Right renal cortex interstitium (tissue), 3 donors: ENCODE results near the gene RYR3. TPM values are rescaled to one million over a fixed set of nuclear protein-coding genes. Genes with fewer than 3 reads are reported as not detected.

Experiments
- DNase-seq, 3 donors: peaks; one replicate each; pipeline ENCODE4 v3.0.0-alpha.2; 2013; ENCODE audit warnings: low read depth in 3 of 3, low spot score in 2 of 3
- polyA plus RNA-seq, 3 donors: library from polyadenylated mRNA; unstranded; fragments of 120-200 nt; gene quantifications; one replicate each; pipeline ENCODE4 v1.2.1, GENCODE V29; 2013; ENCODE audit not compliant: insufficient read length in 3 of 3

The RYR3 gene
- polyA plus RNA-seq, 3 donors = 4.4 to 8.0 (median 5.9) TPM

GRCh38 chr15:33629647-33630046, 318.9 kb downstream of the RYR3 start:
- no peak for DNase-seq

- no peak for DNase-seq
These were observed 325.5 kb downstream of the RYR3 start for GRCh38 chr15:33636234-33636633.

GRCh38 chr15:33636958-33637357, 326.2 kb downstream of the RYR3 start:
- no peak for DNase-seq

- no peak for DNase-seq
These were observed 327.7 kb downstream of the RYR3 start for GRCh38 chr15:33638453-33638852.

GRCh38 chr15:33639051-33639450, 328.3 kb downstream of the RYR3 start:
- no peak for DNase-seq

GRCh38 chr15:33639456-33639855, 328.7 kb downstream of the RYR3 start:
- DNase-seq = no peak

- no peak for DNase-seq
These were observed 329.2 kb downstream of the RYR3 start for GRCh38 chr15:33639978-33640377.

GRCh38 chr15:33641069-33641468, 330.3 kb downstream of the RYR3 start:
- no peak for DNase-seq

- no peak for DNase-seq
These were observed 333.5 kb downstream of the RYR3 start for GRCh38 chr15:33644304-33644703.

- no peak for DNase-seq
These were observed 336.0 kb downstream of the RYR3 start for GRCh38 chr15:33646744-33647143.

GRCh38 chr15:33649217-33649933, 338.6 kb downstream of the RYR3 start:
- DNase-seq = no peak

GRCh38 chr15:33654860-33655259, 344.1 kb downstream of the RYR3 start:
- DNase-seq = no peak

GRCh38 chr15:33655488-33655887, 344.7 kb downstream of the RYR3 start:
- DNase-seq = no peak

- DNase-seq = no peak
These were observed 345.4 kb downstream of the RYR3 start for GRCh38 chr15:33656168-33656567.

GRCh38 chr15:33660151-33660550, 349.4 kb downstream of the RYR3 start:
- DNase-seq = no peak

GRCh38 chr15:33662014-33662413, 351.2 kb downstream of the RYR3 start:
- no peak for DNase-seq

- no peak for DNase-seq
These were observed 354.2 kb downstream of the RYR3 start for GRCh38 chr15:33664947-33665346.

GRCh38 chr15:33670567-33670966, 359.8 kb downstream of the RYR3 start:
- DNase-seq = no peak

- DNase-seq = no peak
These were observed 360.7 kb downstream of the RYR3 start for GRCh38 chr15:33671456-33671855.

GRCh38 chr15:33675246-33675645, 364.5 kb downstream of the RYR3 start:
- DNase-seq = no peak

- DNase-seq = no peak
These were observed 366.6 kb downstream of the RYR3 start for GRCh38 chr15:33677238-33677830.

- DNase-seq = no peak
These were observed 367.4 kb downstream of the RYR3 start for GRCh38 chr15:33678176-33678575.

- no peak for DNase-seq
These were observed 367.8 kb downstream of the RYR3 start for GRCh38 chr15:33678602-33679001.
